Transverse colon (tissue), 4 donors: ENCODE data around the gene FOXA2. TPM values are rescaled to one million over a fixed set of nuclear protein-coding genes. Genes with fewer than 3 reads are reported as not detected.

ENCODE experiments used
- DNase-seq: peaks from one replicate; pipeline ENCODE4 v3.0.0-alpha.2; 2019
- H3K27ac ChIP-seq, 4 donors: fragments of 200-600 bp; sonication (generic); 2 replicates each; pipeline ENCODE4 v1.5.1; 2016 to 2018; ENCODE audit warnings: inconsistent platforms in 4 of 4
- H3K27me3 ChIP-seq: fragments of 200-600 bp; sonication (generic); 2 replicates; pipeline ENCODE4 v1.5.1; 2017; ENCODE audit warnings: inconsistent platforms
- H3K36me3 ChIP-seq, 4 donors: fragments of 200-600 bp; sonication (generic); 2 replicates each; pipeline ENCODE4 v1.5.1; 2017 to 2019; ENCODE audit warnings: inconsistent platforms in 4 of 4
- H3K4me1 ChIP-seq, 4 donors: fragments of 200-600 bp; sonication (generic); 2 replicates each; pipeline ENCODE4 v1.5.1; 2017 to 2020; ENCODE audit warnings: inconsistent platforms in 4 of 4
- H3K4me3 ChIP-seq, 4 donors: fragments of 200-600 bp; sonication (generic); 1 replicate in 1 of 4; 2 replicates in 3 of 4; pipeline versions ENCODE4 v1.5.1 to v1.6.1; 2017 to 2019; ENCODE audit warnings: inconsistent platforms in 4 of 4
- H3K9me3 ChIP-seq, 2 donors: fragments of 200-600 bp; sonication (generic); 2 replicates each; pipeline ENCODE4 v1.5.1; 2017 to 2019; ENCODE audit warnings: inconsistent platforms in 2 of 2
- CTCF ChIP-seq, 5 experiments: fragments of 200-600 bp in 3 of 5; fragments of 450-650 bp in 2 of 5; sonication (generic) in 3 of 5; IDR thresholded peaks; 1 replicate in 2 of 5; 2 replicates in 3 of 5; pipeline ENCODE4 v1.5.1; 2016 to 2017; ENCODE audit warnings: antibody characterized with exemption in 5 of 5, inconsistent platforms in 3 of 5, mild to moderate bottlenecking in 2 of 5, moderate library complexity in 1 of 5
- EP300 ChIP-seq: sonication (generic); formaldehyde crosslinking; IDR thresholded peaks from one replicate; pipeline ENCODE4 v1.6.1; 2017; ENCODE audit warnings: antibody characterized with exemption, low read depth
- POLR2A ChIP-seq: fragments of 450-650 bp; IDR thresholded peaks from one replicate; pipeline ENCODE4 v1.6.1; 2016; ENCODE audit warnings: antibody characterized with exemption, mild to moderate bottlenecking, moderate library complexity
- POLR2AphosphoS5 ChIP-seq, 3 donors: sonication (generic); formaldehyde crosslinking; IDR thresholded peaks; one replicate each; pipeline ENCODE4 v1.6.1; 2016; ENCODE audit warnings: antibody characterized with exemption in 3 of 3
- WGBS, 2 donors: methylation state at CpG; one replicate each; pipeline ENCODE4 v1.1.5; 2018; ENCODE audit warnings: low coverage in 1 of 2; 5-methylcytosine and 5-hydroxymethylcytosine counted together
- in situ Hi-C, 4 donors: fragments of 200-750 bp; cut with MboI; loops; one replicate each; pipeline versions ENCODE4 v1.15.0 to v1.15.1; 2017; ENCODE audit warnings: low sequenced_read_pairs in 3 of 4, low pct_ligation_motif_present in 1 of 4, low pct_unique_long_range_greater_than_20kb in 1 of 4
- intact Hi-C: fragments of 100-400 bp; cut with DNase I; formaldehyde crosslinking; loops from one replicate; pipeline ENCODE4 v1.15.1; 2023; ENCODE audit warnings: low total_unique reads
- small RNA-seq, 4 donors: library from RNA; depleted of rRNA; stranded (forward); fragments of <200 nt; gene quantifications; one replicate each; pipeline ENCODE3, GENCODE V24; 2016
- total RNA-seq, 4 donors: library from RNA; depleted of rRNA; stranded (reverse); fragments of >200 nt; gene quantifications; one replicate each; pipeline ENCODE4 v1.1.0, GENCODE V29; 2016

FOXA2 gene
- total RNA-seq, 4 donors from 2014 or later = 10.5 to 16.1 (median 12.6) TPM

GRCh38 chr20:22531056-22531615, 53.2 kb downstream of the FOXA2 start:
- no peaks in the 10 kb centered on the region for H3K27me3 ChIP-seq
- TF ChIP-seq CTCF (IDR thresholded peaks at IDR 0.05) (no peak), POLR2AphosphoS5 (IDR thresholded peaks at IDR 0.05) (no peak), EP300 (no peak), POLR2A (no peak)
- no peaks in the 10 kb centered on the region for H3K9me3 ChIP-seq
- H3K4me1 ChIP-seq = no peaks in the 10 kb centered on the region
- in situ Hi-C loops = no loop called here
- H3K4me3 ChIP-seq = no peak overlapping the region
- no peak for DNase-seq
- no peak overlapping the region for H3K27ac ChIP-seq
- 72 to 73% methylated on average over 6 to 8 of the region's 8 CpGs for WGBS, 2 donors
- no peaks in the 10 kb centered on the region for H3K36me3 ChIP-seq
- intact Hi-C loops = no loop called here

Small RNA genes within 50 kb of the gene (small RNA-seq; reads per million reads assigned to genes)
- 0.12 to 10.7 (median 0.70) reads per million in 4 donors for gene LINC00261
